ENCODE data around the gene SNX25. TPM values are rescaled to one million over a fixed set of nuclear protein-coding genes. Genes with fewer than 3 reads are reported as not detected.

SNX25 gene
- total RNA-seq, 1 experiment from 2014 or later = 16.7 TPM

DNA sequence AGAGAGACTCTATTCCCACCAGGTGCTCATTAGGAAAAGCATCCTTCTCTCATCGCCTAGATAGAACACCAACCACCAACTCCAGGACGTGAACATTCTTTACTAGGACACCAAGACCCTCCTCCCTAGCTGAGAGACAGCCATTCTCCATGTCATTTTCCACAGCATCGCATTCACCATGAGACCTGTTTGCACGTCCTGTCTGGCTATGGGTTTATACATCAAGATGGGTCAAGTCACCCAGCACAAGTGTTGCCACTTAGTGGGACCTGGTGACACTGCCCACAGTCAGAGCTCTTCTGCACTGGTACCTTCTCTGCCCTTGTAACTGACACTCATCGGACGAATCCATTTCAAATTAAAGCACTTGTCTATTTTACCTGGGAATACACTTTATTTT, 168.9 kb downstream of the SNX25 start:
- Histone ChIP-seq H3K27me3 (ENCODE audit: control insufficient read depth, insufficient read depth, low read length) (no peaks in the 10 kb centered on the region), H3K4me3 (ENCODE audit: low read depth in 2 of 2, low read length in 2 of 2) (no peak overlapping the region), H3K27ac (ENCODE audit: low read length) (no peak overlapping the region), H3K36me3 (ENCODE audit: control insufficient read depth, insufficient read depth, low read length) (no peaks in the 10 kb centered on the region), H3K4me1 (ENCODE audit: control insufficient read depth, insufficient read depth, low read length) (no peaks in the 10 kb centered on the region), H3K9me3 (ENCODE audit: control insufficient read depth, insufficient read depth, low read depth, low read length) (no peaks in the 10 kb centered on the region)
- ChIA-PET CTCF (no interaction called here), POLR2A (no interaction called here)
- no TSS peak for BruUV-seq (replicated peaks)
- DNase-seq (ENCODE audit: low read depth, low spot score) (no peak), ATAC-seq (no peak)
- in situ Hi-C loops (cut with HindIII; ENCODE audit: low pct_unique_long_range_greater_than_20kb, low sequenced_read_pairs) = no loop called here
- intact Hi-C loops (cut with micrococcal nuclease; ENCODE audit: unreplicated experiment) = no loop called here
- TF ChIP-seq TCF7L2 (IDR thresholded peaks at IDR 0.05; ENCODE audit: low read depth, low read length) (no peak), REST (IDR thresholded peaks at IDR 0.05; ENCODE audit: insufficient read depth in 1 of 2, low read depth in 2 of 2, low read length in 1 of 2) (no peak), POLR2AphosphoS5 (IDR thresholded peaks at IDR 0.05; ENCODE audit: low read depth, low read length) (no peak), SIN3A (IDR thresholded peaks at IDR 0.05; ENCODE audit: borderline replicate concordance, insufficient read depth, low read depth, low read length) (no peak)
- TF ChIP-seq, protein P1, sequence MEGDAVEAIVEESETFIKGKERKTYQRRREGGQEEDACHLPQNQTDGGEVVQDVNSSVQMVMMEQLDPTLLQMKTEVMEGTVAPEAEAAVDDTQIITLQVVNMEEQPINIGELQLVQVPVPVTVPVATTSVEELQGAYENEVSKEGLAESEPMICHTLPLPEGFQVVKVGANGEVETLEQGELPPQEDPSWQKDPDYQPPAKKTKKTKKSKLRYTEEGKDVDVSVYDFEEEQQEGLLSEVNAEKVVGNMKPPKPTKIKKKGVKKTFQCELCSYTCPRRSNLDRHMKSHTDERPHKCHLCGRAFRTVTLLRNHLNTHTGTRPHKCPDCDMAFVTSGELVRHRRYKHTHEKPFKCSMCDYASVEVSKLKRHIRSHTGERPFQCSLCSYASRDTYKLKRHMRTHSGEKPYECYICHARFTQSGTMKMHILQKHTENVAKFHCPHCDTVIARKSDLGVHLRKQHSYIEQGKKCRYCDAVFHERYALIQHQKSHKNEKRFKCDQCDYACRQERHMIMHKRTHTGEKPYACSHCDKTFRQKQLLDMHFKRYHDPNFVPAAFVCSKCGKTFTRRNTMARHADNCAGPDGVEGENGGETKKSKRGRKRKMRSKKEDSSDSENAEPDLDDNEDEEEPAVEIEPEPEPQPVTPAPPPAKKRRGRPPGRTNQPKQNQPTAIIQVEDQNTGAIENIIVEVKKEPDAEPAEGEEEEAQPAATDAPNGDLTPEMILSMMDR (IDR thresholded peaks at IDR 0.05) = no peak

DNA sequence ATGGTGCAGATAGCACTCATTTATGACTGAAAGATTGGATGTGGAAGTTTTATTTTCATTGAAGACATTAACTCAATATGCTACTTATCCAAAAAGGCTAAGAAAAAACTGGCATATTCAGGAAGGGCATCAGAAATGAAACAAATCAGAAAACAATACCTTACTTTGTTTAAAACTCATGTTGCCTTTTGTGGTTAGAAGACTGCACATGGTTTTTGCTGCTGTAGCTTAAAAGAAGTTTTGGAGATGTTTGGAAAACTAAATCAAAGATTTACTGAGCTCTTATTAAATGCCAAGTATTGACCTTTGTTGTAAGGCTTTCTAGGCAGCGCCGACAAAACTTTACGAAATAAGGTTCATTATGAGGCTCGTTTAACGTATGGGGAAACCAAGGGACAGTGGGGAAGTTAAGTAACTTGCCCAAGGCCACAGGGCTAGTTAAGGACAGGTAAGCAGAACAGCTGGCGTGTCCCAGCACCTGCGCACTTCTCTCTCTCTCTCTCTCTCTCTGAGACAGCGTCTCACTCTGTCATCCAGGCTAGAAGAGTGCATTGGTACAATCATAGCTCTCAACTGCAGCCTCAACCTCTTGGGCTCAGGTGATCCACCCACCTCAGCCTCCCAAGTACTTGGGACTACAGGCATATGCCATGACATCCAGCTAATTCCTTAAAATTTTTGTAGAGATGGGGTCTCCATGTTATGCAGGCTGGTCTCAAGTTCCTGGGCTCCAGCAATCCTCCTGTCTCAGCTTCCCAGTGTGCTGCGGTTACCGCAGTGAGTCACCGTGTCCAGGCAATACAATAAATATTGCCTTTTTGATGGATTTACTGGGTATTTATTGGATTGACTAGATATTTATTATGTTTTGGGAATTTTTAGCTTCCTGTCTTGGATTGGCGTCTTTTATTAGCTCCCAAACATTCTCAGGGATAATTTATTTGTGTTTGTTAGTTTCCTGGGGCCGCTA, 170.2 kb downstream of the SNX25 start:
- ATAC-seq = no peak
- Histone ChIP-seq H3K4me1 (ENCODE audit: control insufficient read depth, insufficient read depth, low read length) (no peaks in the 10 kb centered on the region), H3K27me3 (ENCODE audit: control insufficient read depth, insufficient read depth, low read length) (no peaks in the 10 kb centered on the region), H3K27ac (ENCODE audit: low read length) (no peak overlapping the region), H3K9me3 (ENCODE audit: control insufficient read depth, insufficient read depth, low read depth, low read length) (no peaks in the 10 kb centered on the region), H3K4me3 (ENCODE audit: low read depth in 2 of 2, low read length in 2 of 2) (no peak overlapping the region), H3K36me3 (ENCODE audit: control insufficient read depth, insufficient read depth, low read length) (no peaks in the 10 kb centered on the region)
- DNase-seq (ENCODE audit: low read depth, low spot score) = no peak
- in situ Hi-C loops (cut with HindIII; ENCODE audit: low pct_unique_long_range_greater_than_20kb, low sequenced_read_pairs) (no loop called here), intact Hi-C loops (cut with micrococcal nuclease; ENCODE audit: unreplicated experiment) (no loop called here)
- CTCF ChIA-PET = interaction anchor here (0.6 kb wide), 1 partner anchor 14 kb away, joined by 4 read pairs; no protein-coding TSS in a partner anchor
- POLR2A ChIA-PET = no interaction called here
- TF ChIP-seq, protein P1 (IDR thresholded peaks at IDR 0.05) = no peak
- TF ChIP-seq REST (IDR thresholded peaks at IDR 0.05; ENCODE audit: insufficient read depth in 1 of 2, low read depth in 2 of 2, low read length in 1 of 2) (no peak), POLR2AphosphoS5 (IDR thresholded peaks at IDR 0.05; ENCODE audit: low read depth, low read length) (no peak), SIN3A (IDR thresholded peaks at IDR 0.05; ENCODE audit: borderline replicate concordance, insufficient read depth, low read depth, low read length) (no peak)
- BruUV-seq (replicated peaks) = no TSS peak
